ENCODE data around the gene GRAMD2B.

GRAMD2B gene

GRCh38 chr5:126515337-126515736 lies 92.1 kb downstream of the GRAMD2B start:
- Histone ChIP-seq H3K9me3 (ENCODE audit: control insufficient read depth, insufficient read depth, low read depth, low read length) (no peaks in the 10 kb centered on the region), H3K4me3 (ENCODE audit: low read depth, low read length) (no peak overlapping the region), H3K4me1 (ENCODE audit: control insufficient read depth, insufficient read depth, low read length) (peaks cover 26% of the 10 kb centered on the region), H3K27ac (ENCODE audit: extremely low read depth, low read depth, low read length) (peak overlapping the region; percentile 66), H3K36me3 (ENCODE audit: control insufficient read depth in 2 of 2, insufficient read depth in 1 of 2, low read length in 2 of 2) (no peaks in the 10 kb centered on the region)
- CTCF ChIA-PET = interaction anchor here (0.6 to 3.9 kb wide), 2 partner anchors 15 to 18 kb away, joined by 5 to 28 read pairs; no protein-coding TSS in a partner anchor
- POLR2A ChIA-PET = interaction anchor here (0.8 kb wide), 1 partner anchor 92 kb away, joined by 4 read pairs; the partner anchor contains the start of gene GRAMD2B
- no peak for TF ChIP-seq ZNF146 (tag by site-specific recombination; IDR thresholded peaks at IDR 0.05)
- TF ChIP-seq ZXDB (tag by site-specific recombination; IDR thresholded peaks at IDR 0.05) = peak; percentile 59
- 0 out of 2 replicates have a peak, but pooled peaks have one; percentile 38 for TF ChIP-seq PATZ1 (tag by site-specific recombination; IDR thresholded peaks at IDR 0.05)
- no peak for TF ChIP-seq HOXA7 (CRISPR knock-in tag; IDR thresholded peaks at IDR 0.05; ENCODE audit: borderline replicate concordance)
- TF ChIP-seq ZNF169 (tag by site-specific recombination; IDR thresholded peaks at IDR 0.05) = no peak
- TF ChIP-seq ZNF248 (tag by site-specific recombination; IDR thresholded peaks at IDR 0.05) = no peak
- no peak for TF ChIP-seq ZNF776 (tag by site-specific recombination; IDR thresholded peaks at IDR 0.05; ENCODE audit: borderline replicate concordance)
- TF ChIP-seq ZNF26 (tag by site-specific recombination; IDR thresholded peaks at IDR 0.05) = no peak
- no peak for TF ChIP-seq ZNF529 (tag by site-specific recombination; IDR thresholded peaks at IDR 0.05; ENCODE audit: insufficient replicate concordance)
- TF ChIP-seq KLF8 (tag by site-specific recombination; IDR thresholded peaks at IDR 0.05) = peak; percentile 80
- TF ChIP-seq ZSCAN30 (tag by site-specific recombination; IDR thresholded peaks at IDR 0.05) = no peak
- peak; percentile 72; the same call in 1 of the 2 replicates for TF ChIP-seq FEZF1 (tag by site-specific recombination; IDR thresholded peaks at IDR 0.05)
- no peak for TF ChIP-seq ZNF704 (tag by site-specific recombination; IDR thresholded peaks at IDR 0.05)
- TF ChIP-seq ZNF629 (tag by site-specific recombination; IDR thresholded peaks at IDR 0.05) = peak; percentile 23; the same call in 1 of the 2 replicates
- TF ChIP-seq ZNF677 (tag by site-specific recombination; IDR thresholded peaks at IDR 0.05) = no peak
- 0 out of 2 replicates have a peak, but pooled peaks have one; percentile 36 for TF ChIP-seq BCL11B (tag by site-specific recombination; IDR thresholded peaks at IDR 0.05; ENCODE audit: low read depth)
- peak; percentile 63 for TF ChIP-seq GLIS1 (tag by site-specific recombination; IDR thresholded peaks at IDR 0.05)
- no peak for TF ChIP-seq ZNF175 (tag by site-specific recombination; IDR thresholded peaks at IDR 0.05)
- peak; percentile 45; the same call in 1 of the 2 replicates for TF ChIP-seq ZNF423 (tag by site-specific recombination; IDR thresholded peaks at IDR 0.05)
- TF ChIP-seq ZBTB21 (tag by site-specific recombination; IDR thresholded peaks at IDR 0.05) = no peak
- no peak for TF ChIP-seq ZNF2 (tag by site-specific recombination; IDR thresholded peaks at IDR 0.05)
- TF ChIP-seq ZBTB26 (tag by site-specific recombination; optimal IDR thresholded peaks at IDR 0.05) = peak; percentile 11
- no peak for TF ChIP-seq ZNF24 (tag by site-specific recombination; IDR thresholded peaks at IDR 0.05)
- 0 out of 2 replicates have a peak, but pooled peaks have one; percentile 11 for TF ChIP-seq SP7 (tag by site-specific recombination; IDR thresholded peaks at IDR 0.05)
- TF ChIP-seq ZNF571 (tag by site-specific recombination; IDR thresholded peaks at IDR 0.05) = no peak
- peak; percentile 39; the same call in 1 of the 2 replicates for TF ChIP-seq ZBTB44 (tag by site-specific recombination; IDR thresholded peaks at IDR 0.05)
- no peak for TF ChIP-seq EGR2 (tag by site-specific recombination; IDR thresholded peaks at IDR 0.05; ENCODE audit: low read depth)
- 0 out of 2 replicates have a peak, but pooled peaks have one; percentile 32 for TF ChIP-seq ZEB2 (tag by site-specific recombination; IDR thresholded peaks at IDR 0.05)

All from HEK293 (cell line).